ENCODE data around the gene FARP2.

The FARP2 gene

DNA sequence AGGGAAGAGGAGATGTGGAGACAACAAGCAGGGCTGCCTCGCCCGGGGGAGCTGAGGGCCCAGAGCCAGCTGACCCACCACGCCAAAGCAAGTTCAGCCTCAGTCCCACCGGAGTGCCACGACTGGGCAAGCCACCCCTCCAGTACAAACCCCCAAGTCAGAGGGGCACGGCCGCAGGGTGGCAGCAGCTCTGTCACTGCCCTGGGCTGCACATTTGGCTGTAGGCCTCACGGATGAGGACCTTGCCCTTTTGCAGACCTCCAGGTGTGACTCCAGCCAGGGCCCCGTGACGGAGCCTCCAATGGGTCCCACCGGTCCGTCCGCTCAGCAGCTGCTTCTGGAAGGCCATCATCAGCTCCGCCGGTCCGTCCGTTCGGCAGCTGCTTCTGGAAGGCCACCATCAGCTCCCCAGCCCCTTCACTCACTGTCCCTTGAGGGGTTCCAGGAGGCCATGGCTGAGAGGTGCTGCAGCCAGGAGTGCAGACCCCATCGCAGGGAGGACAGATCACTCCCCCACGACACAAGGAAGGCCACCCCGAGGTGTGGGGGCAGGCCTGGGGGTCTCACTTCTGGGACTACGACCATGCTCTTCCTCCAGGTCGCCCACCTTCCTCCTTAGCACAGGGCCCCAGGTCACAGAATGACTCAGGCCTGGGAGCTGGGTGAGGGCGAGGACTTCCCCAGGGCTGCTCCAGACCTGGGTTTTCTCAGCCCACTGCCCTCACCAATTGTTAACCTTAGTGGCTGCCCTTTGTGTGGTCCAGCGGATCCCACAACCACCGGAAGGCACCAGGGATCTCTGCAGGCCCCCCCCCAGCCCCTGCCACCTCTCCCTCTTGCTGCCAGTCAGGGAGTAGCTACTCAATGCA, 176.9 kb downstream of the FARP2 start:
- DNase-seq (ENCODE audit: low spot score) = no peak

DNA sequence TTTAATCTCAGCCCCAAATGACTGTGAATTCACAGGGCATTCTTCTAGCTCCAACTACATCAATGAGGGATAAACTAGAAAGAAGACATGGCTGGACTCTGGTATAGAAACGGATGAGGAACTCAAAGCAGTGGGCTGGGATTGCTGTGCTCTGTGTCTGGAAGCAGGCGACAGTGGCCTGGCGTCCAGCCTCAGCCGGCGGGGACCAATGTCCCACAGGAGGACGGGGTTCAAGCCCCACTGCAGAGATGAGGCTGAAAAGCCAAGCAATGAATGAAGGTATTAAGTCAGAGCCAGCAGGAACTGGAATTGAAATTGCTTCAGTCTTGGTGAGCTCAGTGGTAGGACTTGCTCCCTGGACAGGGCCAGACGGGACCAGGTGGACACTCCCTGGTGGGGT, 178.2 kb downstream of the FARP2 start:
- no peak for DNase-seq (ENCODE audit: low spot score)

DNA sequence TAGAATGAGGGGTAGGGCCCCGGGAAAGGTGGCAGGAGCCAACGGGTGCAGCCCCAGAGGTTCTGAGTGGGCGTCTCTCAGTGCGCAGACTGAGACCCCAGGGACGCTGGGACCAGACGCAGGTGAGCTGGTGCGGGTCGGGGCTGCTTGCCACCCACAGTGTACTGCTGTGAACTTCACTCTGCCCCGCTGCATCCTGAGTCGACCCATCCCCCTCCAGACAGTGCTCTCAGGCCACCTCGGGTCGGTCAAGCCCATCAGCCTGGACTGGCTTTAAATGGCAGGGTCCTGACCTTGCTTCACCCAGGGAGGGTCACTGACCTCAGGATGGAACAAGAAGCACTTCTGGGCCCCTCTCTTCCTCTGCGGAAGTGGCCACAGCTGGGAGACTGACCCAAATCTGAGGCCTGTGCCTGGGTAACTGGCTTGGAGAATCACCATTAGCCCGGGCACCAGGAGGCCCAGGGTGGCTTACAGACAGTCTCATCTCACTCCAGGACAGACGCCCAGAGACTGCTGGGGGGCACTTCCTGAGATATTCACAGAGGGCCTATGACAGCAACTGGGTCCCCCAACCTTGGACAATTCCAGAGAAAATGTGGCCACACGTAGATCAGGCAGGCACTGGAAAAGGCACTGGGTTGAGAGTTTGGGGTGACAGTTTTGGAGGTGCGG, 178.8 kb downstream of the FARP2 start:
- no peak for DNase-seq (ENCODE audit: low spot score)

DNA sequence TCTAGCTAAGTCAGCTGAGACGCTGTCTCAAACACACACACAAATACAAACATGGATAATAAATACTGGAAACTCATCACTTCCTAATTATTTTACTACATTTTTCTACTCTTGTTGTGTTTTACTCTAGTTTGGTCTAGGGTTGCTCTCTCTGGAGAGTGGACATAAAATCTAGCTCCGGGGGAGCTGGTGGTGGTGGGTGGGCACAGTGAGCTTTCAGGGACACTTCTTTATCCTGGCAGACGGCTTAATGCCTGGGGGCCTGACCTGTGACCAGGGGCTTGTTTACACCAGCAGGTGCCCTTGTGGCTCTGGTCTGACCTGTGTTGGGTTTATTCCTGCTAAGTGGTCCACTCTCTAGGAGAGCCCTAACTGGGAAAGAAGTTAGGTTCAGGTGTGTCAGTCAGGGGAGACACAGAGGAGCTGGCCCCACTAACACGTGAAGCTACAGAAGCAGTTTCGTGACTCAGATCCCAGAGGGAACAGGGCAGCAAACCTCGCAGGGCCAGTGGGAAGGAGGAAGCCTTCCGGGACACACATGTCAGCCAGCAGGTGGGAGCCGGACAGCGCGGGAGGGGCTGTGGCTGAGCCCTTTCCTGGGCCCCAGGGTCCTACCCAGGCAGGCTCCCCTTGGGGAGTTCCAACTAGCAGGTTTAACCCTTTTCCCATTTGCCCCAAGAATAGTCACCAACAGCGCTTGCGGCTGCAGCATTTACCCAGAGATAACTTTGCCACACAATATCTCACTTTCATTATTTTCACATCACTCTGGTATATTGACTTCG, 180.0 kb downstream of the FARP2 start:
- no peak for DNase-seq (ENCODE audit: low spot score)

DNA sequence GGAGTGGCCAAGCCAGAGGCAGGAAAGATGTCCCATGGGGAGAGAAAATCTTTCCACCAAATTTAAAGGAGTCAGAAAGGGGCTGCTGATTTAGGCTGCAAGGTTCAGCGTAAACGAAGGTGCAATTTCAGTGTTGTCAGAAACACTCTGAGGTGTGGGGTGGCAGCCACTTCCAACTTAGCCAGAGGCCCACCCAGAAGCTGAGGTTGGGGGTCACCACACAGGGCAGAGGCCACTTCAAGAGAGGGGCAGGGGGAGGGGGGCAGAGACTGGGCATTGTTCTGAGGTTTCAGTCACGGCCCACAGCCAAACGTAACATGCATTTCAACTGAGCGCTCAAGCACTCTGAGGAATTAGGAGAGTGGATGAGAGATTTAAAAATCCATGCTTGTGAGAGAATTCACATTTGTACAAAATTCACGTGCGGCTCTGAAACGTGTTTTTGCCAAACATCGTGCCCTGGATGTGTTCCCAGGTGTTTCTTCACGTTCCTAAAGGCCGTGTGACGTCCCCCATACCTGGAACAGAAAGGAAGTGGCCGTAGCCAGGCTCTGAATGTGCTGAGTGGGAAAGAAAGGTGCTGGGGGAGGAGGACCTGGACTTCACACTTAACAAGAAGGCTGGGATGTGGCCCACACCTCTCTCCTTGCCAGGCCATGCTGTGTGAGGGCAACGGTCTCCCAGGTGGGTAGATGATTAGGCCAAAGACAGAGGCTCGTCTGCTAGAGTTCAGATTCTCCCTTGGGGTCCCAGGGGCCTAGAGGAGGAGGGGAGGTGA, 182.9 kb downstream of the FARP2 start:
- DNase-seq (ENCODE audit: low spot score) = no peak

DNA sequence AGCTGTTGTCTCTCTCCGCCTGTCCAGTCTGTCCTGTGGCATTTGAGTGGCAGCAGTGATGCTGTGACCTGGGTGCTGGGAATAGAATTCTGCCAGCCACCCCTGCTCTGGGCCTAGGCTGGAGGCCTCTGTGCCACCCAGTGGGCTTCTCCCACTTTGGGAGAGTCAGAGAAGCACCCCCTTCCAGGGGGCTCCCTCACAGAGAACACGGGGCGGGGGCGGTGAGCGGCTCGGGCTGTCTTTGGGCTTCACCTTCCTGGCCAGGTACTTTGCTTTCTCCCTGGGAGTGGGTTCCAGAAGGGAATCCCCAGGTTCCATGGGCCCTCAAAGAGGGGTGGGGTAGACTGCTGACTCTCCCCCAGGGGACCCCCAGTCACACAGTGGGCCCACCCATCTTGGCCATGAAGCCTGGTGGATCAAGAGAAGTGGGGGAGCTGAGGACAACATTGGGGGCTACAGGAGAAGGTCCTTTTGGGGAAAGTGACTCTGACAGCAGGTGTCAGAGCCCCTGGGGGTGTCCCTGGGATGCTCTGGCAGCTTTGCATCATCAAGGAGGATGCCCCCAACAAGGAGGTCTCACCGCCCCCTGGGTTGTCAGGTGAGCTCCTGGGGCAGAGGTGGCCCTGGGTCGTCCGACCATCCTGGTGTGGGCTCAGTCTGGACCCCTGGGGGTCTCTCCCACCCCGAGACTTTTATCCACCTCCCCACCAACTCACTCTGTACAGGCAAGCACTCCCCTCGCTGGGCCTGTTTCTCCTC, 183.7 kb downstream of the FARP2 start:
- DNase-seq (ENCODE audit: low spot score) = no peak

DNA sequence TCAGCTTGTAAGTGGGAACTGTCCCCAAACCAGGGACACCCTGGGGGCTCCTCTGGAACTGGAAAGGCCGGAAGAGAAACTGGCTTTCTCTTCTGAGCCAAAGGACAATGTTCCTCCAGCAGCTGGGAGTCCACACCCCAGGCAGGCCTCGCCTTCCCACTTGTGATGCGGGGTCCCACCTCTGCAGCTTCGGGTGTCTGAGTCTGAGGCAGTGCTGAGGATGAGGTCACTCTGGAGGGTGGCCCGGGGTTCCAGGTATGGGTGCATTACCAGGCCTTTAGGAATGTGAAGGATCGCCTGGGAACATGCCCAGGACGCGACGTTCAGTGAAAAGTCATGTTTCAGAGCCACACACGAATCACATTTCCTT, 184.3 kb downstream of the FARP2 start:
- no peak for DNase-seq (ENCODE audit: low spot score)

DNA sequence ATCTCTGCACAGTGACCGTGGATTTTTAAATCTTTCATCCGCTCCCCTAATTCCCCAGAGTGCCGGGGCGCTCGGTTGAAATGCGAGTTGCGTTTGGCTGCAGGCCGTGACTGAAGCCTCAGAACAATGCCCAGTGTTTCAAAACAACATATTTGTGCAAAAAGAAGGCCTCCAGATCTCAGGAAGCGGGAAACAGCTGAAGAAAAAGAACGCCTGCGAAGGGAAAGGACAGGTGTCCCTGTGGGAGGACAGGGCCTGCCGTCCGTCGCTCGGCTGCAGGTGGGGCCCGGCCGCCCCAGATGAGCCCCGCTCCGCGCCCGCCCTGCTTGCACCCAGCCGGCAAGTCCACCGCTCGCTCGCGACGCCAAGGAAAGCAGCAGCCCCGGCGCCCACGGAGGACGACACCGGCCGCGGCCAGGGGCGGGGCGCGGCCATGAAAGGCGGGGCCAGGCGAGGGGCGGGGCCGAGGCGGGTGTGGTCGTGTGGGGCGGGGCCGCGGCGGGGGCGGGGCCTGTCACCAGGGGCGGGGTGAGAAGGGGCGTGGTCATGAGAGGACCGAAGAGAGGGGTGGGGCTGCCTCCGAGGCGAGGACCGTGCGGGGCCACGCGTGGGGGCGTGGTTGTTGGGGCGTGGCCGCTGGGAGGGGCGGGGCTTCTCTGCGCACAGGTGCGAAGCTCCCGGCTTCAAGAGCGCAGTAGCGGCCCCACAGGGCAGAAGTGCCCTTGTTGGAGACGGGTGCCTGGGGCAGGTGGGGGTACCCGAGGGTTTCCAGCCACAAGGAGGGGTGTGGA, 184.9 kb downstream of the FARP2 start:
- peak; percentile 19 for DNase-seq (ENCODE audit: low spot score)

DNA sequence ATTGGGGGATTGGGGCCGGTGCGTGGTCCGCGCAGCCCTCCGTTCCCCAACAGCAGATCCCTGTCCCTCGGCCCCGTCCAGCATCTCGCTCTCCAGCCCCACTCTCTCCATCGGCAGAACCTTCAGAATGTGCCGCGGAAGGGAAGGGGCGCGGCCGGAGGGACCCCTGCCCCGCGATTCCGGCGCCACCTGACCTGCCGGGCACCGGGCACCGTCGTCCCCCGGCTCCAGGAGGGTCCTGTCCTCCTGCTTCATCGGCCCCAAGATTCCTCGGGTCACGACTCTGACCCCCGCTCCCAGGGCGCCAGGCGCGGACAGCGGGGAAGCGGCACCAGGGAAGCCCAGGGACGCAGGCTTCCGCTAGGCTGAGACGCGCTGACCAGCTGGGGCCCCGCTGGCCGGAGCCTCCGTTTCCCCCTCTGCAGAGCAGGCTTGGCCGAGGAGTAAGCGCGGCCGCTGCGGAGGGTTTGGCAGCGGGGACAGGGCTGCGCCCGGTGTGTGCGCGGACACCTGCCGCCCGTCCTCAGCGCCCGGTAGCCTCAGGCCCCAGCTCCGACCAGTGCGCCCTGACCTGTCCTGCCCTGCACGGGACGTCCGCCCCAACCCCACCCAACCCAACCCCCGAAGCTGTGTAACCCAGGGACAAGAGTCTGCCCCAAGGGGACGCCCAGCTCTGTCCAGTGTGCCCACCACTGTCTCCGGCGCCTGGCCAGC, 185.6 kb downstream of the FARP2 start:
- DNase-seq (ENCODE audit: low spot score) = no peak

DNA sequence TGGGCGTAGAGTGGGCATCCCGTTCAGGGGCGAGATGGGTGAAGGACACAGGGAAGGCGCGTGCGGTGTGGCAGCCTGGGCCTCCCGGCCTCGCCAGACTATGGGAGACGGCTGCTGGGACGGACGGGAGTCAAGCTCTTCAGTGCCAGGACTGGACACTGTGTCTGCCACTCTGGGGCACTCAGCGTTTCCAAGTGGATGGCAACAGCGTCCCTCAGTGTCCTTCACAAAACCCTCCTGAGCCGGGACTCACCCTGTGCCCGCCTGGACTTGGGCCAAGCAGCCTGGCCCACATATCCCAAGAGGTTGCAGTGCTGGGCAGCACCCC, 186.2 kb downstream of the FARP2 start:
- DNase-seq (ENCODE audit: low spot score) = no peak
